ENCODE measurements around the gene OSBPL8.

- TF ChIP-seq CTCF (IDR thresholded peaks at IDR 0.05) = no peak
- TF ChIP-seq POLR2AphosphoS5 (IDR thresholded peaks at IDR 0.05) = no peak
- TF ChIP-seq POLR2A (IDR thresholded peaks at IDR 0.05; ENCODE audit: low read depth) = no peak
These were observed 191.3 kb downstream of the OSBPL8 start for GRCh38 chr12:76368230-76368629.

Data from esophagus muscularis mucosa (tissue), 3 donors.